ENCODE results near the gene AREL1.

AREL1 gene

GRCh38 chr14:74682169-74682952 lies 30.5 kb downstream of the AREL1 start:
- TF ChIP-seq CTCF (IDR thresholded peaks at IDR 0.05; ENCODE audit: control insufficient read depth, insufficient read depth, low read depth, low read length, missing control alignments) = no peak
- no peak overlapping the region for H3K4me3 ChIP-seq (ENCODE audit: control insufficient read depth, low read depth, low read length)
- no peak for DNase-seq (ENCODE audit: low read depth)

DNA sequence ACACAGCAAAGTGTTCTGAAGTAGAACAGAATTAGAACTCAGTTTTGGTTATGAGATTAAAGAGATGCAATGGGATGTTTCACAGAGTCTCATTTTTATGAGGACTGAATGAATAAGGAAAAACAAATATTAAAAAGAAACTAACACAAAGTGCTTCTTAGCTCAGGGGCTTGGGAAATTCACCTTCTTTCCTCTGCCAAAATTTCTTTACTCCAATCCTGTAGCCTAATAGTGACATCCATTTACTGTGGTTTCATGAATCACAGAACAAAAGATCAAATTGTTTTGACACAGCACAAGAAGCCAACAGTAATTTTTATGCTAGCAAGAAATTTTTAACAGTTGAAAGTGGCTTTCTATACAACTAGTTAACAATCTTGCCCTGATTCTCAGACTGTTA lies 37.7 kb downstream of the AREL1 start:
- TF ChIP-seq CTCF (IDR thresholded peaks at IDR 0.05; ENCODE audit: control insufficient read depth, insufficient read depth, low read depth, low read length, missing control alignments) = no peak
- H3K4me3 ChIP-seq (ENCODE audit: control insufficient read depth, low read depth, low read length) = no peak overlapping the region
- DNase-seq (ENCODE audit: low read depth) = no peak

GRCh38 chr14:74673768-74674167 lies 39.1 kb downstream of the AREL1 start:
- DNase-seq (ENCODE audit: low read depth) = no peak
- no peak for TF ChIP-seq CTCF (IDR thresholded peaks at IDR 0.05; ENCODE audit: control insufficient read depth, insufficient read depth, low read depth, low read length, missing control alignments)

DNA sequence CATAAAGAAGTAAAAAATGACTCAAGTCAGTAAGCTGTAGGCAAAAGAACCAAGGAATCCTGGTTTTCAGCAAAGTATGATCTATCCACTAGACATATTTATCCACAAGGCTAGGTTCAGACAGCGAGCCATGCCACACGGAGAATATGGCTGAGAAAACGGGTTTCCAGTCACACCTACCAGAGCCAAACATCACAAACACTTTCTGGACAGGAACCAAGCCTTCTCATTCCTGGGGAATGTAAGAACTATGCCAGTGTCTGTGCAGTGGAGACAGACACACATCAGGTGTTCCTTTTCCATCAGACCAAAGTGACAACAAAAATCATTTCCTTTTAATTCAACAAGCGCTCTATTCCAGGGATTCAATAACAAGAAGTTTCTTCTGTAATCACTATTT lies 41.1 kb downstream of the AREL1 start:
- DNase-seq (ENCODE audit: low read depth) = no peak
- H3K4me3 ChIP-seq (ENCODE audit: control insufficient read depth, low read depth, low read length) = no peak overlapping the region
- no peak for TF ChIP-seq CTCF (IDR thresholded peaks at IDR 0.05; ENCODE audit: control insufficient read depth, insufficient read depth, low read depth, low read length, missing control alignments)

More at GRCh38 chr14:74673768-74674167, 39.1 kb downstream of the AREL1 start:
- H3K4me3 ChIP-seq (ENCODE audit: control insufficient read depth, low read depth, low read length) = no peak overlapping the region

GRCh38 chr14:74670726-74671411 lies 42.0 kb downstream of the AREL1 start:
- DNase-seq (ENCODE audit: low read depth) = no peak
- no peak for TF ChIP-seq CTCF (IDR thresholded peaks at IDR 0.05; ENCODE audit: control insufficient read depth, insufficient read depth, low read depth, low read length, missing control alignments)

DNA sequence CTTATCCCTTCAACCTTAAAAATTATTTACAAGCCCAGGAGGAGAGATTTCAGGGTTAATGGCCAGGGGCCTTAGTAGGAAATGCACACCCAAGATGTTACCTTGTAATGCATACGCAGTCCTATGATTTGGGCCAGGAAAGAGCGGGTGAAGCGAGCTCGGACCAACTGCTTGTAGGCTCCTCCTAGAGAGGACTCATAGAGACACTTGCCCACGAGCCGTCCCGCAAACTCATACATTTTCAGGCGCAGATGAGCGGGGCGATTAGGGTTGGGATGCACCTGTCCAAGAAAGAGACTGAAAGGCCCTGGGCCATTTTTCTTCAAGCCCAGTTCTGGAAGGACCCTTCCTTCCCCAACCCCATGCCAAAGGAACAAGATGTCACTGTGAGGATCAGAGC lies 43.0 kb downstream of the AREL1 start:
- DNase-seq (ENCODE audit: low read depth) = no peak
- no peak for TF ChIP-seq CTCF (IDR thresholded peaks at IDR 0.05; ENCODE audit: control insufficient read depth, insufficient read depth, low read depth, low read length, missing control alignments)
- no peak overlapping the region for H3K4me3 ChIP-seq (ENCODE audit: control insufficient read depth, low read depth, low read length)

More at GRCh38 chr14:74670726-74671411, 42.0 kb downstream of the AREL1 start:
- no peak overlapping the region for H3K4me3 ChIP-seq (ENCODE audit: control insufficient read depth, low read depth, low read length)

Data from AG09309 (cell line).